Femur (tissue), 1 donor: ENCODE data around the gene ARL13B.
"Not testable (repeated sequence)": the region's sequence is repeated elsewhere in the genome, so short reads cannot be mapped to it uniquely, and the experiment has no call there.

Experiments used
- DNase-seq: peaks from one replicate; pipeline ENCODE4 v3.0.0-alpha.2; 2017

ARL13B gene

DNA sequence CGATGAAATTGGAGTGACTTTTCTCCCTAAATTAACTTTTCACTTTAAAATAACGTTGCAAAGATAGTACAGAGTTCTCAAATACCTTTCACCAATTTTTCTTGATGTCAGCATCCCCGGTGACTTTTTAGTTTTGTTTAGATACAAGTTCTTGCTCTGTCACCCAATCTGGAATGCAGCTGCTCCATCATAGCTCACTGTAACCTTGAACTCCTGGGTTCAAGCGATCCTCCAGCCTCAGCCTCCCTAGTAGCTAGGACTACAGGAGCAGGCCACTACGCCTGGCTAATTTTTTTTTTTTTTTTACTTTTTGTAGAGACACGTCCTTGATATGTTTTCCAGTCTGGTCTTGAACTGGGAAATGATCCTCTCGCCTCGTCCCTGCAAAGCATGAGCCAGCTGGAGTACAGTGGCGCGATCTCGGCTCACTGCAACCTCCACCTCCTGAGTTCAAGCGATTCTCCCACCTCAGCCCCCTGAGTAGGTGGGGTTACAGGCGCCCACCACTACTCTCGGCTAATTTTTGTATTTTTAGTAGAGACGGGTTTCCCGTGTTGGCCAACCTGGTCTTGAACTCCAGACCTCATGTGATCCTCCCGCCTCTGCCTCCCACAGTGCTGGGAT is 83.7 kb downstream of the ARL13B start:
- DNase-seq = no peak

DNA sequence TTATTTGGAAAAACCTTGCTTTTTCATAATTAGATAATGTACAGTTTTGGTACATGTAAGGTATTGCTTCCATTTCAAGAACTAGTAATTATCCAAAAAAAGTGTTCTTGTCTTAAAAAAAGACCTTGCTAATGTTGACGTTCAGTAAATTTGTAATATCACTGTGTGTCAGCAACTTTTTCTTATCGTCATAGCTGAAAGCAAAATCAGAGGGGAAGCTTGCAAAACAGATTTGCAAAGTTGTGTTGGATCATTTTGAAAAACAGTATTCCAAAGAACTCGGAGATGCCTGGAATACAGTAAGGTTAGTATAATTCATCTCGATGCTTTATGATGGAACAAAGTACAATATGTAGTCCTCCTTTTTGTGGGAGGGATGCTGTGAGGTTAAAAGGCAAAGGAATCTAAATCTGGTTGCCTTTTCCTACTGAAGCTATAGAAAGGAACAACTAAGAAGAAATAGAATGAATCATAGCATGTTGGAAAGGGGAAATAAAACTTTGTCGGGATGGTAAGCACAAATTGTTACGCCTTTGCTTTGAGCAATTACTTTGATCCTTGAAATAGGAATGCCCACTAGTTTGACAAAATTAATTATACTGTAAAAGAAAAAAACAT is 84.4 kb downstream of the ARL13B start:
- DNase-seq = no peak

DNA sequence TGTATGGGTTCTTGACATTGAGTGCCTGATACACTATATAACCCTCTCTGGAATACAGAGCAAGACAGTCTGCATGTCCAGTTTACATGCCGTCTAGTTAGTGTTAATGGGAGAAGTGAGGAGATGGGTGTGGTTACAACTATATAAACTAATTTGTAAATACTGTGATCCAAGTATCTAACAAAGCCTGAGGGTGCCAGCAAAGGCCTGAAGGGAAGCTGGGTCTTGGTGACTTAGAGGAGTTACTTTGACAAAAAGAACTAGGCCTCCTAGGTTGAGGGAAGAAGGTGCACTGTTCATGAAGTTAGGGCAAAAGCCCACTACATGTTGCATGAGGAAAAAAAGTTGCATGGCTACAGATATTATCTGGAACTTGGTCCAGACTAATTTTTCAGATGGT is 85.2 kb downstream of the ARL13B start:
- no peak for DNase-seq

- no peak for DNase-seq
Measured at GRCh38 chr3:94065819-94066480, 86.0 kb downstream of the ARL13B start.

DNA sequence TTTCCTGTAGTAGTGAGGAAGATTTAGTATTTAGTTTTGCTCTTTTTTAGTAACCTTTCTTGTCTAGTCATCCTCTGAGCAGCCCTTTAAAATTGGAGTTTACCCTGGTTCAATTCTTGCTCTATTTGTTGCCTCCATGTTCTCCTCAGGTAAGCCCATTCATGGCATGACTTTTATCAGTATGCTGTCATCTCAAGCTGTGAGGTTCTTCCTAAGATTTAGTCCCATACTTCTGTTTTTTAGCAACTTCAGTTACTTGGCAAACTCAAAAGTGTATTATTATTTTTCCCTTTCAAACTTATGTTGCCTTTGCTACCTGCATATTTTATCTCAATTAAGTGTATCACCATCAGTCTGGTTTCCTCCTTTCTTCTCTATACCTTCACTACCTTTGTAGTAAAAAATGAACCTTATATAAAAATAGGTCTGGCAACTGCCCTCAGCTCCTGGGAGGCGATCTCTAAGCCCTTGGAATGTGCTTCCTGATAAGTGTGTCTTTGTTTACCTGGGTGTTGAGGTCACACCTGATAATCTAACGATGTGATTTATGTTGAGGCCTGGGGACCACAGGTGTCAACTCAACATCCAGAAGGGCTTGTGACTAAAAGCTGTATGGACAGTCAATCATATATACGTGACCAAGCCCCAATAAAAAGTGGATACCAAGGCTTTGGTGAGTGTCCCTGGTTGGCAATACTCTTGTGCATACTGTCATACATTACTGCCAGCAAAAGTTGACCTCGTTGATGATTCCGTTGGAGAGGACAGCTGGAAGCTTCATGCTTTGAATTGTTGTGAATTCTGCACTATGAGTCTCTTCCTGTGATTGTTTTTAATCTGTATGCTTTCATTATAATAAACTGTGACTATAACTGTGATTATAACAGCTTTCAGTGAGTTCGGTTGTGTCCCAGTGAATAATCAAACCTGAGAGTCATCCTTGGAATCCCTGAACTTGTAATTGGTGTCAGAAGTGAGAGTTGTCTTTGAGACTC is 86.8 kb downstream of the ARL13B start:
- no peak for DNase-seq

DNA sequence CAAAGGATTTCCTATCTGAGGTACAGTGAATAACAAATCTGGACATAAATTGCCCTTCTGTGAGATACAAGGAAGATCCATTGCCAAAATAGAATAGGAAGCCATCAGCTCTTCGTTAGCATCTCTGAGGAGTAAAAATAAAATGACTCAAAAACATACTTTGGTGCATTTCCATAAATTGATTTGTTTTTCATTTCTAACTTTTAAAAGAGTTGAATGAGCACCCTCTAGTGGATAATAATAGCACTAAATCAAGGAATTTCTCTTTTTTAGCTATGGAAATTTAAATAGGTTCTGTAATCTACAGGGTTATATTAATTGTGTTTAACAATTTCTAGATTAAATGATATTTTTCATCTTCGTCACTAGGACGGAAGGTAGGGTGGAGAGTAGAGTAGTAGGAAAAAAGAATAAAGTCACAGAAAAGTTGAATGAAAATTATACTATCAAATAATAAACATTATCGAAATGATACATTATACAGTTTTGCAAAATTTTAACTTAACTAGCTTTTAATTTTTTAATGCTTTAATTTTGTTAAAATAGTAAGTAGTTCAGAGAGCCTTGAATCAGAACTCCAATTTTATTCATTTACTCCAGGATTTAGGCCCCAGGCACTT is 89.3 kb downstream of the ARL13B start:
- no peak for DNase-seq

GRCh38 chr3:94070341-94070911 is 90.5 kb downstream of the ARL13B start:
- no peak for DNase-seq

DNA sequence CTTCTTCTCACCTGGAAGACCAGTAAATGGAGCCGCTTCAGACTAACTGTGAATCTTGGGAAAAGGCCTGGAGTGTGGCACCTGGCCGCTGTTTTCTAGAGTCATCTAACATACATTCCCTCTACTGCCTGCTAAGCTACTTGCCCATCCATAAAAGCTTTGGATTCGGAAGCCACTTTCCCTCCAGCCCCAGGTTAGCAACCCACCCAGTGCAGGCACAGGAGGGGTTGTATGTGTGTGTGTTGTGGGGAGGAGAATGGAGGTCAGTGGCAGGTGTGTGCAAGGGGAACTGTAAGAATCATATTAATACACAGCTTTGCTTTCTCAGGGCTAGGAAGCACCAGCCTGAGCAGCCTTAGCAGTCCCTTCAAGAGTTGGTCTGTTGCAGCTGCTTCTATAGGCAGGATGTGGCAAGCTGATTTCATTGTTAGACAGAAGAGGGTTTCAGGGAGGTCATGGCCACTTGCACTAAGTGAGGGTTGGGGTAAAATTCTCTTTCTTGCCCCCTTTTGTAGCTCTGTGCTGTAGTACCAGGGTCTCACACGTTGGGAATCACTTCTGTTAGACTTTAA is 91.8 kb downstream of the ARL13B start:
- DNase-seq = no peak

DNA sequence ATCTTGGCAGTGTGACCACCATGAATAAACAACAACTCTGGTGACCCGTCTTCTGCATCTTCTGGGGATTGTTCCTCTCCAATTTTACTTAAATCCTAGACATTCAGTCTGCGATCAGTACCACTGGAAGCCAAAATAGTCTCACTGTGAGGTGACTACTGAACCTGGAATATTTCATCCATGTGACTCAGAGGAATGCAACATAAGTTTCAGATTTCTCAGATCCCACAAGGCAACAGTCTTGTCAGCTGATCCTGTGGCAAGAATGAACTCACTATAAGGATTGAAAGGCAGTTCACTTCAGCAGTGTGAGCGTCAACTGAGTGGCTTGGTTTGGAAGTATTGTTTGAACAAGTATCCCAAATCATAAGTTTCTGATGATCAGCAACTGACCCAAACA is 96.1 kb downstream of the ARL13B start:
- DNase-seq = no peak

DNA sequence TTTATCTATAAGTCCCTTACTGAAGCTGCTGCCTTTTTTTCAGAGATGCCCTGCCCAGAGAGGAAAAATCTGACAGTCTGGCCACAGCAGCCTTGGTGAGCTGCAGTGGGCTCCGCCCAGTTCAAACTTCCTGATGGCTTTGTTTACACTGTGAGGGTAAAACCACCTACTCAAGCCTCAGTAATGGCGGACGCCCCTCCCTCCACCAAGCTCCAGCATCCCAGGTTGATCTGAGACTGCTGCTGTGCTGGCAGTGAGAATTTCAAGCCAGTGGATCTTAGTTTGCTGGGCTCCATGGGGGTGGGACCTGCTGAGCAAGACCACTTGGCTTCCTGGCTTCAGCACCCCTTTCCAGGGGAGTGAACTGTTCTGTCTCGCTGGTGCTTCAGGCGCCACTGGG is 100.6 kb downstream of the ARL13B start:
- not testable (repeated sequence) for DNase-seq

DNA sequence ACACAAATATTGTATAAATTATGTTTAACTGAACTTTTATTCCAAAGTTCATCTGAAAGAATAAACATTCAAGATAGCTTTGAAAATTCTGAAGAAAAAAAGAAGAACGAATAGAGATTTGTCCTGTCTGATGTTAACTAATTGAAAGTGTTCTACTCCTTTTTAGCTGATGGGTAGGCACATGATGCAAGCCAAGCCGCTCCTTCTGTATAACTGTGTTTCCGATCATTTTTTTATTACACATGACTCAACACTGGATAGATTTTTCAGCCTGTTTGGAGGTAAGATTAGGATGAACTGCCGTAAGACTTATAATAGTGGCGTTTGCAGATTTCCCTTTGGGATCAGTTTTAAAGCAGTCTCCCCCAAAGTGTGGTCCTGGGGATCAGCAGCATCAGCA is 101.9 kb downstream of the ARL13B start:
- no peak for DNase-seq

DNA sequence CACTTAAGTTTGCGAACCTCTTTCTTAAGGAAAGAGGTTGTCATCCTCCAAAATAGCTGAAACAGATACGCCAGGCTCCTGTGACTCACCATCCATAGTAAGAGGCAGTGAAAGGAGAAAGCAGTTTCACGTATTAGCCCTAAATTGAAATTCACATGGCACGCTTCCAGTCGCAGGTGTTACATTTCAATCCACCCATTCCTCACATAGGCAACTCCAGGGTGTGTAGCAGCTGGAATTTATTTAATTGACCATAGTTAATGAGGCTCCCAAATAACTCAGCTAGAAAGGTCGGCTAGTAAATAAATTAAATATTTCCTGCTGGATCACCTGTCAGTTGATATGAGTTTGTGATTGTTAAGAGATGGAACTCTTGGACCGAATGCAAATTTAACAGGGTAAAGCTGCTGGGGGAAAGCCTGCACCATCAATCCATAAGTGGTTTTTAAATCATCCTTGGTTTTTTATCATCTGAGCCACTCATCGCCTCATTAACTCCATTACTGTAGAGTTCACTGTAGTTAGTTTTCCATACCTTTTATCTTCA is 102.5 kb downstream of the ARL13B start:
- DNase-seq = no peak

GRCh38 chr3:94083261-94083660 is 103.3 kb downstream of the ARL13B start:
- no peak for DNase-seq

GRCh38 chr3:94089126-94089525 is 109.2 kb downstream of the ARL13B start:
- no peak for DNase-seq

GRCh38 chr3:94092086-94092485 is 112.1 kb downstream of the ARL13B start:
- DNase-seq = no peak

DNA sequence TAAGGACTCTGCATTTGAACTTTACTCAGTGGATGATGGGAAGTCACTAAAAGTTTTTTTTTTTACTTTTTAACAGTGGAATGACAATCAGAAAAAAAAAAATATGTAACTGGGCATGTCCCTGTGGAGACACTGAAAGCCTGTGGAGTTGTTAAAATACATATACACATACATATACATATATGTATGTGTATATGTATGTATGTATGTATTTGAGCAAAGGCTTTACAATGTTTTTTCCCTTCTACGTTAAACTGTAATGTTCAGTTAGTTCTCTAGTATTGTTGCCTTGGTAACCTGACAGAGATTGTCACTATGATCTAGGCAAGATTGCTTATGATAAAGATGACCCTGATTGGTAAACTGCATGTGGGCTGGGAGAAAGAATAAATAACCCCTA is 113.2 kb downstream of the ARL13B start:
- DNase-seq = no peak

- no peak for DNase-seq
Measured at GRCh38 chr3:94095111-94095510, 115.2 kb downstream of the ARL13B start.

GRCh38 chr3:94098452-94098851 is 118.5 kb downstream of the ARL13B start:
- DNase-seq = no peak

- no peak for DNase-seq
Measured at GRCh38 chr3:94099311-94099710, 119.4 kb downstream of the ARL13B start.

DNA sequence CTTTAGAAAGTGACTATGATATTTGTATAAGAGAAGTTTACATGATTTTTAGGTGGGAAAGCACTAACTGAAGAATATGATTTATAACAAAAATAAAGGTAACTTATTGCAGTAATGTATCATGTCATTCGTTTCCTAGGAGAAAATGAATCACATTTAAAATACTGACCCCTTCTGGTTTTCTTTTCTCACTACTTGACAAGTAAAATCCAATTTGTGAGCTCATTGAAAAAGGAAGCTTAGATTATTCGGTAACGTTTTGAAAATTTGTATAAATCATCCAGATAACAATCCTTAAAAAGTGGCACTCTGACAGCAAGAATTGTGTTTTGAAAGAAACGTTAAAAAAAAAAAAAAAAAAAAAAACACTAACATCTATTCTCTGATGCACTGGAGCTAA is 121.9 kb downstream of the ARL13B start:
- no peak for DNase-seq
